Subcutaneous adipose tissue (tissue), 4 donors: ENCODE data around the gene PTPRF. TPM values are rescaled to one million over a fixed set of nuclear protein-coding genes. Genes with fewer than 3 reads are reported as not detected.

Experiments used
- CTCF ChIP-seq: fragments of 450-650 bp; IDR thresholded peaks from one replicate; pipeline ENCODE4 v1.5.1; 2016; ENCODE audit warnings: low read depth, mild to moderate bottlenecking, control low read depth, antibody characterized with exemption, moderate library complexity
- total RNA-seq, 4 donors: library from RNA; depleted of rRNA; stranded (reverse); fragments of >200 nt; gene quantifications; one replicate each; pipeline ENCODE4 v1.1.0, GENCODE V29; 2016

Gene PTPRF
- total RNA-seq, 4 donors from 2014 or later, result 99.4 to 416 (median 125) TPM

GRCh38 chr1:43611950-43612349 is 81.3 kb downstream of the PTPRF start:
- no peak for TF ChIP-seq CTCF

- no peak for TF ChIP-seq CTCF
Observed at GRCh38 chr1:43612406-43612805, 81.7 kb downstream of the PTPRF start.

- TF ChIP-seq CTCF, result no peak
Observed at GRCh38 chr1:43613075-43613942, 82.6 kb downstream of the PTPRF start.

- TF ChIP-seq CTCF, result no peak
Observed at GRCh38 chr1:43614211-43614610, 83.5 kb downstream of the PTPRF start.

GRCh38 chr1:43614891-43615290 is 84.2 kb downstream of the PTPRF start:
- TF ChIP-seq CTCF, result no peak

GRCh38 chr1:43616383-43616782 is 85.7 kb downstream of the PTPRF start:
- TF ChIP-seq CTCF, result no peak

- TF ChIP-seq CTCF, result no peak
Observed at GRCh38 chr1:43617011-43617410, 86.3 kb downstream of the PTPRF start.
